HepG2 (cell line): ENCODE measurements around the gene TNRC18. TPM values are rescaled to one million over a fixed set of nuclear protein-coding genes. Genes with fewer than 3 reads are reported as not detected.

Experiments
- CEBPB ChIP-seq: IDR thresholded peaks from 2 replicates; pipeline ENCODE4 v1.6.1; 2011; ENCODE audit warnings: low read depth, low read length, improper control_type of control experiment, borderline replicate concordance
- GATAD2A ChIP-seq: IDR thresholded peaks from 2 replicates; pipeline ENCODE4 v1.6.1; 2016
- KLF13 ChIP-seq: sonication (generic); formaldehyde crosslinking; IDR thresholded peaks from 2 replicates; pipeline ENCODE4 v1.4.0; 2020; ENCODE audit warnings: mild to moderate bottlenecking, missing genetic modification reagents
- MIER3 ChIP-seq: IDR thresholded peaks from 2 replicates; pipeline ENCODE4 v1.6.1; 2016; ENCODE audit warnings: missing compliant biosample characterization, borderline replicate concordance
- POLR2AphosphoS2 ChIP-seq: IDR thresholded peaks from 2 replicates; pipeline ENCODE4 v1.6.1; 2011; ENCODE audit warnings: low read depth, low read length, improper control_type of control experiment
- STAG1 ChIP-seq: sonication (generic); formaldehyde crosslinking; IDR thresholded peaks from 2 replicates; pipeline ENCODE4 v1.4.0; 2020; ENCODE audit warnings: missing genetic modification reagents
- TBP ChIP-seq: sonication (generic); formaldehyde crosslinking; IDR thresholded peaks from 2 replicates; pipeline ENCODE4 v1.5.0; 2020; ENCODE audit warnings: missing genetic modification reagents
- THAP9 ChIP-seq: sonication (generic); formaldehyde crosslinking; IDR thresholded peaks from 2 replicates; pipeline ENCODE4; 2020; ENCODE audit warnings: missing genetic modification reagents, mild to moderate bottlenecking, borderline replicate concordance
- ZMYM4 ChIP-seq: sonication (generic); formaldehyde crosslinking; IDR thresholded peaks from 2 replicates; pipeline ENCODE4 v1.8.1; 2023; ENCODE audit warnings: mild to moderate bottlenecking, missing genetic modification reagents
- ZNF225 ChIP-seq: sonication (generic); formaldehyde crosslinking; IDR thresholded peaks from 2 replicates; pipeline ENCODE4 v1.4.0; 2020; ENCODE audit warnings: mild to moderate bottlenecking, missing genetic modification reagents
- ZNF350 ChIP-seq: sonication (generic); formaldehyde crosslinking; IDR thresholded peaks from 2 replicates; pipeline ENCODE4 v1.4.0; 2020; ENCODE audit warnings: mild to moderate bottlenecking, low read depth, missing genetic modification reagents, borderline replicate concordance
- ZNF564 ChIP-seq: sonication (generic); formaldehyde crosslinking; IDR thresholded peaks from 2 replicates; pipeline ENCODE4 v1.8.1; 2023; ENCODE audit warnings: mild to moderate bottlenecking, missing genetic modification reagents
- ZNF646 ChIP-seq: sonication (generic); formaldehyde crosslinking; IDR thresholded peaks from 2 replicates; pipeline ENCODE4 v1.9.0; 2021; ENCODE audit warnings: mild to moderate bottlenecking, missing genetic modification reagents
- ZNF761 ChIP-seq: sonication (generic); formaldehyde crosslinking; conservative IDR thresholded peaks from 2 replicates; pipeline ENCODE4 v1.4.0; 2020; ENCODE audit warnings: mild to moderate bottlenecking, missing genetic modification reagents
- polyA plus RNA-seq, 8 experiments: library from polyadenylated mRNA; depleted of rRNA in 3 of 8; stranded (reverse) in 7 of 8; unstranded in 1 of 8; fragments of >200 nt; fragmentation: Illumina TruSeq in 4 of 8; extraction: Trizol in 4 of 8; gene quantifications; 2 replicates each; pipeline versions ENCODE4 v1.2.1 to v1.2.3, GENCODE V29; 2011 to 2016; ENCODE audit warnings: low read depth in 4 of 8, missing spikeins in 1 of 8, mixed read lengths in 1 of 8; ENCODE audit not compliant: insufficient read depth in 1 of 8
- total RNA-seq, 5 experiments: library from RNA; depleted of rRNA; stranded (reverse); fragments of >200 nt; fragmentation: Illumina TruSeq; extraction: Trizol; gene quantifications; 2 replicates each; pipeline ENCODE4 v1.2.3, GENCODE V29; 2016; ENCODE audit warnings: low read depth in 1 of 5
- TF ChIP-seq, protein P1 (sequence below): sonication (generic); formaldehyde crosslinking; IDR thresholded peaks from 2 replicates; pipeline ENCODE4 v1.4.0; 2020; ENCODE audit warnings: missing genetic modification reagents
- TF ChIP-seq, protein P2 (sequence below): sonication (generic); formaldehyde crosslinking; IDR thresholded peaks from 2 replicates; pipeline ENCODE4 v1.5.0; 2020; ENCODE audit warnings: missing genetic modification reagents, mild to moderate bottlenecking, borderline replicate concordance

TNRC18 gene
- total and polyA plus RNA-seq, 2 of the 13 experiments (the other 11 are each of a cell fraction or from before 2014, with no cell fraction given): 11.7 to 17.4 TPM

DNA sequence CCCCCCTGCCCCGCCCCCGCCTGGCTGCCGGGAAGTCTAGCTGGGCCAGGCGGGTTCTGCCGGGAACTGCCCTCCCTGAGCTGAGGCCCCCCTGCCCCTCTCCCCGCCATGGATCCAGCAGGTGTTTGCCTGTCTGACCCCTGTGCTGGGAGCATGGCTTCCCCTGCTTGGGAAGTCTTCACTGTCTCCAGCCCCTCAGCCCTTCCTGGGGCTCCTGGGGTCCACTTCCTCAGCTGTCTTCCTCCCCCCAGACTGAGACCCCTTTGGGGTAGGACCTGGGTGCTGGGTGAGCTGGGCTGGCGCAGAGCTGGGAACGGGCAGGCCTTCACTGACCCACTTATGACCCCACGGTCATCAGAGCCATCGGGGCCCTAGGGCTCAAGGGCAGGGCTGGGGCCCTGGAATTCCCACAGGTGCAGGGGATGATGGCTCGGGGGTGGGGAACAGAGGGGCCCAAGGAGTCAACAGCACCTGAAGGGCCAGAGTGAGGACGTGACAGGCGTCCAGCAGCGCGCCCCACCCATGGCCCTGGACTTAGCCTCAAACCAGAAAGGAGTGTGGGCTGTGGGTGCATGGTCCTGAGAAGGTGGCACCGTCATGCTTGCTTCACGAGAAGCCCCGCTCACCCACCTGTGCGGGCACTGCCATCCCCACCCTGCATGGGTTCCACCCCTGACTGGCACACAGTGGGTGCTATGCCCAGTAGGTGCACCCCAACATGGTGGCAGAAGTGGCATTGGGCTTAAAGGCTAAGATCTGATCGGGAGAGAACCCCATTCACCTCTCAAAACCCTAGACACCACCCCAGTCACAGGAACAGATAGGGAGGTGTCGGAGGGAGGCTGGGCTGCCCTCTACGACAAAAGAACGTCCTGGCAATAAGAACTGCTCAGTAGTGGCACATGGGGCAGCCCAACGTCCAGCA lies 16.2 kb upstream of the TNRC18 start (continued):
- no peak for TF ChIP-seq ZNF646 (CRISPR knock-in tag)
- TF ChIP-seq ZMYM4: no peak; the same call in 1 of the 2 replicates
- TF ChIP-seq TBP (CRISPR knock-in tag): no peak
- TF ChIP-seq ZNF564 (CRISPR knock-in tag): peak; percentile 52; the same call in 1 of the 2 replicates
- TF ChIP-seq, protein P1, sequence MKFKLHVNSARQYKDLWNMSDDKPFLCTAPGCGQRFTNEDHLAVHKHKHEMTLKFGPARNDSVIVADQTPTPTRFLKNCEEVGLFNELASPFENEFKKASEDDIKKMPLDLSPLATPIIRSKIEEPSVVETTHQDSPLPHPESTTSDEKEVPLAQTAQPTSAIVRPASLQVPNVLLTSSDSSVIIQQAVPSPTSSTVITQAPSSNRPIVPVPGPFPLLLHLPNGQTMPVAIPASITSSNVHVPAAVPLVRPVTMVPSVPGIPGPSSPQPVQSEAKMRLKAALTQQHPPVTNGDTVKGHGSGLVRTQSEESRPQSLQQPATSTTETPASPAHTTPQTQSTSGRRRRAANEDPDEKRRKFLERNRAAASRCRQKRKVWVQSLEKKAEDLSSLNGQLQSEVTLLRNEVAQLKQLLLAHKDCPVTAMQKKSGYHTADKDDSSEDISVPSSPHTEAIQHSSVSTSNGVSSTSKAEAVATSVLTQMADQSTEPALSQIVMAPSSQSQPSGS (CRISPR knock-in tag): no peak
- peak; percentile 63; the same call in 1 of the 2 replicates for TF ChIP-seq GATAD2A (CRISPR knock-in tag)
- no peak for TF ChIP-seq POLR2AphosphoS2
- 0 out of 2 replicates have a peak, but pooled peaks have one; percentile 14 for TF ChIP-seq ZNF225
- 0 out of 2 replicates have a peak, but pooled peaks have one; percentile 48 for TF ChIP-seq ZNF761 (CRISPR knock-in tag)
- TF ChIP-seq CEBPB: no peak
- no peak for TF ChIP-seq KLF13
- TF ChIP-seq, protein P2, sequence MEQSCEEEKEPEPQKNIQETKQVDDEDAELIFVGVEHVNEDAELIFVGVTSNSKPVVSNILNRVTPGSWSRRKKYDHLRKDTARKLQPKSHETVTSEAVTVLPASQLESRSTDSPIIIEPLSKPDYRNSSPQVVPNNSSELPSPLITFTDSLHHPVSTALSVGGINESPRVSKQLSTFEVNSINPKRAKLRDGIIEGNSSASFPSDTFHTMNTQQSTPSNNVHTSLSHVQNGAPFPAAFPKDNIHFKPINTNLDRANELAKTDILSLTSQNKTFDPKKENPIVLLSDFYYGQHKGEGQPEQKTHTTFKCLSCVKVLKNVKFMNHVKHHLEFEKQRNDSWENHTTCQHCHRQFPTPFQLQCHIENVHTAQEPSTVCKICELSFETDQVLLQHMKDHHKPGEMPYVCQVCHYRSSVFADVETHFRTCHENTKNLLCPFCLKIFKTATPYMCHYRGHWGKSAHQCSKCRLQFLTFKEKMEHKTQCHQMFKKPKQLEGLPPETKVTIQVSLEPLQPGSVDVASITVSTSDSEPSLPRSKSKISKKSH (CRISPR knock-in tag): no peak
- peak; percentile 56; the same call in 1 of the 2 replicates for TF ChIP-seq MIER3 (CRISPR knock-in tag)
- TF ChIP-seq STAG1: no peak
- TF ChIP-seq ZNF350 (CRISPR knock-in tag): peak; percentile 92; the same call in 1 of the 2 replicates
- no peak for TF ChIP-seq THAP9 (CRISPR knock-in tag)
